Natural killer cell (primary cell): Measurements from ENCODE around the gene MAIP1. TPM values are rescaled to one million over a fixed set of nuclear protein-coding genes. Genes with fewer than 3 reads are reported as not detected.

ENCODE experiments used
- ATAC-seq, 3 donors: fragments of 150-1000 bp in 2 of 3; fragments of 200-7000 bp in 1 of 3; cut with Tn5 transposase; 1 replicate in 1 of 3; 2 replicates in 2 of 3; pipeline ENCODE4 v1.10.0; 2021; ENCODE audit warnings: mild to moderate bottlenecking in 2 of 3, moderate library complexity in 2 of 3
- DNase-seq, 2 donors: peaks; one replicate each; pipeline versions ENCODE4 v3.0.0 to v3.0.0-alpha.2; 2013 to 2021; ENCODE audit warnings: mixed read lengths in 1 of 2
- H3K27ac ChIP-seq: one replicate; pipeline ENCODE4 v1.5.1; 2013; ENCODE audit warnings: mild to moderate bottlenecking, low read length
- H3K27me3 ChIP-seq: one replicate; pipeline ENCODE4 v1.6.1; 2013; ENCODE audit warnings: low read length; ENCODE audit not compliant: control insufficient read depth, insufficient read depth
- H3K36me3 ChIP-seq: one replicate; pipeline ENCODE4 v1.6.1; 2013; ENCODE audit warnings: low read length; ENCODE audit not compliant: control insufficient read depth, insufficient read depth
- H3K4me1 ChIP-seq: one replicate; pipeline ENCODE4 v1.6.1; 2013; ENCODE audit warnings: low read length; ENCODE audit not compliant: control insufficient read depth, insufficient read depth
- H3K4me3 ChIP-seq: one replicate; pipeline ENCODE4 v1.5.1; 2013; ENCODE audit warnings: low read length
- H3K9me3 ChIP-seq: one replicate; pipeline ENCODE4 v1.6.1; 2013; ENCODE audit warnings: low read length; ENCODE audit not compliant: control insufficient read depth, insufficient read depth
- H3K27ac Mint-ChIP-seq, 2 donors: one replicate each; pipeline ENCODE4 v1.8.0; 2022; ENCODE audit warnings: mild to moderate bottlenecking in 2 of 2, mixed read lengths in 2 of 2, moderate library complexity in 1 of 2
- H3K27me3 Mint-ChIP-seq, 2 donors: one replicate each; pipeline ENCODE4 v1.8.0; 2022; ENCODE audit warnings: low read depth in 2 of 2, mixed read lengths in 2 of 2
- H3K36me3 Mint-ChIP-seq: one replicate; pipeline ENCODE4 v1.8.0; 2022; ENCODE audit warnings: mixed read lengths
- H3K4me1 Mint-ChIP-seq, 2 donors: one replicate each; pipeline ENCODE4 v1.8.0; 2022; ENCODE audit warnings: mixed read lengths in 2 of 2
- H3K4me3 Mint-ChIP-seq: one replicate; pipeline ENCODE4 v1.8.0; 2022; ENCODE audit warnings: mild to moderate bottlenecking, moderate library complexity, mixed read lengths
- H3K9me3 Mint-ChIP-seq, 2 donors: one replicate each; pipeline ENCODE4 v1.8.0; 2022; ENCODE audit warnings: mixed read lengths in 2 of 2
- WGBS: methylation state at CpG from one replicate; pipeline ENCODE4 v1.1.7; 2013; ENCODE audit warnings: missing lambda C conversion rate; ENCODE audit not compliant: insufficient coverage; 5-methylcytosine and 5-hydroxymethylcytosine counted together
- intact Hi-C: fragments of 100-400 bp; cut with micrococcal nuclease; formaldehyde crosslinking; loops from one replicate; pipeline ENCODE4 v1.14.2; 2022
- total RNA-seq, 4 donors: library from RNA; stranded (reverse); fragments of 120-200 nt in 1 of 4; gene quantifications; one replicate each; pipeline versions ENCODE4 v1.2.3 to v1.2.4, GENCODE V29; 2013 to 2022
- TF ChIP-seq, protein P1 (sequence below): fragments of 200-600 bp; IDR thresholded peaks from one replicate; pipeline ENCODE4 v1.8.0; 2022; ENCODE audit warnings: antibody characterized with exemption

The MAIP1 gene
- total RNA-seq, 3 donors from 2014 or later (not counting 1 experiment from before 2014, with no cell fraction given) = 23.5 to 26.4 (median 23.6) TPM

DNA sequence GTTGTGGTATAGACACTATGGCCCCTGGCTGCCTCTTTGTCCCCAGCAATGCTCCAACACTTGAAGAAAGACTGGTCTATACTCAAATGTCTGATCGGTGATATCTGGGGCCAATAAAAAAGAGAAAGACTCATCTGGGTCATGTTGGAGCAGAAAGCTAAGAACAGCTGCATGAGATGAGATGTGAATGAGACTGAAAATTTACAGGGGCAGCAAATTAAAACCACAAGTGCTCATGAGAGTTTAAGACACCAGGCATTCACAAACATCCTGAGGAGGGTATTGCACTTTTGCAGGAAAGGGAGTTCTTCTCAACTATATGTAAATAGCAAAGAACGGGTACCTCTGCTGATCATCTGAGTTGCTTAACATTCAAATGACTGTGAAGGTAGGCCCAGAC lies 36.3 kb downstream of the MAIP1 start:
- H3K27me3 Mint-ChIP-seq = peaks cover 8 to 10% of the 10 kb centered on the region in 2 donors
- no peaks in the 10 kb centered on the region for H3K9me3 Mint-ChIP-seq
- no peak for DNase-seq
- H3K4me1 Mint-ChIP-seq = no peaks in the 10 kb centered on the region
- intact Hi-C loops = no loop called here
- no peak overlapping the region for H3K27ac ChIP-seq
- TF ChIP-seq, protein P1, sequence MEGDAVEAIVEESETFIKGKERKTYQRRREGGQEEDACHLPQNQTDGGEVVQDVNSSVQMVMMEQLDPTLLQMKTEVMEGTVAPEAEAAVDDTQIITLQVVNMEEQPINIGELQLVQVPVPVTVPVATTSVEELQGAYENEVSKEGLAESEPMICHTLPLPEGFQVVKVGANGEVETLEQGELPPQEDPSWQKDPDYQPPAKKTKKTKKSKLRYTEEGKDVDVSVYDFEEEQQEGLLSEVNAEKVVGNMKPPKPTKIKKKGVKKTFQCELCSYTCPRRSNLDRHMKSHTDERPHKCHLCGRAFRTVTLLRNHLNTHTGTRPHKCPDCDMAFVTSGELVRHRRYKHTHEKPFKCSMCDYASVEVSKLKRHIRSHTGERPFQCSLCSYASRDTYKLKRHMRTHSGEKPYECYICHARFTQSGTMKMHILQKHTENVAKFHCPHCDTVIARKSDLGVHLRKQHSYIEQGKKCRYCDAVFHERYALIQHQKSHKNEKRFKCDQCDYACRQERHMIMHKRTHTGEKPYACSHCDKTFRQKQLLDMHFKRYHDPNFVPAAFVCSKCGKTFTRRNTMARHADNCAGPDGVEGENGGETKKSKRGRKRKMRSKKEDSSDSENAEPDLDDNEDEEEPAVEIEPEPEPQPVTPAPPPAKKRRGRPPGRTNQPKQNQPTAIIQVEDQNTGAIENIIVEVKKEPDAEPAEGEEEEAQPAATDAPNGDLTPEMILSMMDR = no peak
- H3K27ac Mint-ChIP-seq = no peak overlapping the region
- no peak for ATAC-seq
- no peaks in the 10 kb centered on the region for H3K9me3 ChIP-seq
- no peaks in the 10 kb centered on the region for H3K27me3 ChIP-seq
- no peaks in the 10 kb centered on the region for H3K36me3 Mint-ChIP-seq
- H3K4me3 Mint-ChIP-seq = no peak overlapping the region
- no peaks in the 10 kb centered on the region for H3K36me3 ChIP-seq
- H3K4me3 ChIP-seq = no peak overlapping the region
- WGBS = 96% methylated on average over 2 of the region's 2 CpGs
- no peaks in the 10 kb centered on the region for H3K4me1 ChIP-seq

DNA sequence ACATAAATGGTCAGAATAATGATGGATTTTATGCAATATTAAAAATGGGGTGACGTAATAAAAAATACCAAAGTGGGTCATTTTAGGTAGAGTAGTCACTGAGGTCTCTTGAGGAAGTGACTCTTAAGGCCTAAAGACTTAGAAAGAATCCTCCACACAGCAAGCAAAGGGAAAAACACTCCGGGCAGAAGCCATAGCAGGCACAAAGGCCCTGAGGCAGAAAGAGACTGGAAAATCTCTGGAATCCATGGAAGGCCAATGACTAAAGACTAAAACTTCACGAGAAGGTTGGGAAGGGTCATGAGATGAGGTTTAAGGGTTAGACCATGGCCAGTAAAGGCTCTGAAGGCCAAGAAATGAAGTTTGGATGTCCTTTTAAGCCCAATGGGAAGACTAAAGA lies 36.9 kb downstream of the MAIP1 start:
- H3K4me3 Mint-ChIP-seq = no peak overlapping the region
- no peak overlapping the region for H3K4me3 ChIP-seq
- no peaks in the 10 kb centered on the region for H3K4me1 ChIP-seq
- peaks cover 8 to 10% of the 10 kb centered on the region in 2 donors for H3K27me3 Mint-ChIP-seq
- no peak overlapping the region for H3K27ac Mint-ChIP-seq
- H3K4me1 Mint-ChIP-seq = no peaks in the 10 kb centered on the region
- H3K9me3 ChIP-seq = no peaks in the 10 kb centered on the region
- WGBS = 90% methylated on average over 3 of the region's 3 CpGs
- no peaks in the 10 kb centered on the region for H3K36me3 Mint-ChIP-seq
- TF ChIP-seq, protein P1 = no peak
- DNase-seq (no peak), ATAC-seq (no peak)
- no peaks in the 10 kb centered on the region for H3K9me3 Mint-ChIP-seq
- intact Hi-C loops = no loop called here
- H3K27me3 ChIP-seq = no peaks in the 10 kb centered on the region
- H3K27ac ChIP-seq = no peak overlapping the region
- no peaks in the 10 kb centered on the region for H3K36me3 ChIP-seq

DNA sequence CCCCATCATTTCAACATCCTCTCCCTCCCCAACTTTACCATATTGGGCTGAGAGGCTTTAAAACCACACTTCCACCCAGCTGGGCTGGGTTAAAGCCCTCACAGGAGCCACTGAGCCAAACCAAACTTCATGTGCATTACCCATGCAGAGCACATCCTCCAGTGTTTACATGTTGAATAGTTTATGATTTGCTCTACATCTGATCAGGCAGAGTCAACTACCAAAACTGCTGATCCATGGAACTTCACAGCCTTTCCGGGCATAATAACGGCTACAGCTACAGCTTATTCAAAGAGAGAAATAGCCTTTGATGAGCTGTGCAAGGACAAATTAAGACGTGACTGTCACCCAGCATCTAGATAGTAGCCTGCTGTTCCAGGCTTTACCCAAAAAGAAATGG lies 39.0 kb downstream of the MAIP1 start:
- no peaks in the 10 kb centered on the region for H3K4me1 Mint-ChIP-seq
- 91% methylated on average over 3 of the region's 3 CpGs for WGBS

DNA sequence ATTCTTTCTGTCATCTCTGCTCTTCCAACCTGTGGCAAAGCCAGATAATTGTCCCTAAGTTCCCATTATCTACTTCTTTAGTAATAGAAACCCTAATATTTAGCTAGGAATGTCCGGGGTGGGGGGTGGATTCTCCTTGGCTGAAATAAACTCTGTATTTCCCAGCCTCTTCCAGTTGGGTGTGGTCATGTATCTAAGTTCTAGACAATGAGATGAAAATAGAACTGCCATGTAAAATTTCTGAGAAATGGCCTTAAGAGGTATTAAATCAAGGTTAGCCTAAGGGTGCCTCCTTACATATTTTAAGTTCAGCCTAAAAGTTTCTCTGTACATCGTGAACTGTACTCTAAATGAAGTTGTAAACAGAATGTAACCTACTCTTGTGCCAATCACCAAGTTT lies 39.5 kb downstream of the MAIP1 start:
- intact Hi-C loops = no loop called here
- 97% methylated on average over 2 of the region's 2 CpGs for WGBS
- no peaks in the 10 kb centered on the region for H3K27me3 ChIP-seq
- H3K4me3 ChIP-seq = no peak overlapping the region
- TF ChIP-seq, protein P1 = no peak
- H3K9me3 ChIP-seq = no peaks in the 10 kb centered on the region
- peaks cover 0 to 7% of the 10 kb centered on the region in 2 donors for H3K27me3 Mint-ChIP-seq
- no peak overlapping the region for H3K27ac Mint-ChIP-seq
- ATAC-seq = no peak
- no peak overlapping the region for H3K27ac ChIP-seq
- no peaks in the 10 kb centered on the region for H3K4me1 ChIP-seq
- no peaks in the 10 kb centered on the region for H3K36me3 Mint-ChIP-seq
- H3K36me3 ChIP-seq = no peaks in the 10 kb centered on the region
- DNase-seq = no peak
- no peak overlapping the region for H3K4me3 Mint-ChIP-seq
- H3K4me1 Mint-ChIP-seq = no peaks in the 10 kb centered on the region
- no peaks in the 10 kb centered on the region for H3K9me3 Mint-ChIP-seq

More for the DNA sequence above, 39.0 kb downstream of the MAIP1 start:
- Mint-ChIP-seq H3K27me3 (peaks cover under 1 to 7% of the 10 kb centered on the region in 2 donors), H3K4me3 (no peak overlapping the region), H3K36me3 (no peaks in the 10 kb centered on the region), H3K27ac (no peak overlapping the region), H3K9me3 (no peaks in the 10 kb centered on the region)
- no peaks in the 10 kb centered on the region for H3K4me1 ChIP-seq
- H3K27ac ChIP-seq = no peak overlapping the region
- no peaks in the 10 kb centered on the region for H3K36me3 ChIP-seq
- H3K27me3 ChIP-seq = no peaks in the 10 kb centered on the region
- DNase-seq (no peak), ATAC-seq (no peak)
- H3K4me3 ChIP-seq = no peak overlapping the region
- TF ChIP-seq, protein P1 = no peak
- intact Hi-C loops = no loop called here
- H3K9me3 ChIP-seq = no peaks in the 10 kb centered on the region
